Fibroblast of gingiva (primary cell): ENCODE data around the gene ARL6IP6.

Source experiments
- DNase-seq: peaks from one replicate; pipeline ENCODE4 v3.0.0-alpha.2; 2011; ENCODE audit warnings: low read depth

Gene ARL6IP6

DNA sequence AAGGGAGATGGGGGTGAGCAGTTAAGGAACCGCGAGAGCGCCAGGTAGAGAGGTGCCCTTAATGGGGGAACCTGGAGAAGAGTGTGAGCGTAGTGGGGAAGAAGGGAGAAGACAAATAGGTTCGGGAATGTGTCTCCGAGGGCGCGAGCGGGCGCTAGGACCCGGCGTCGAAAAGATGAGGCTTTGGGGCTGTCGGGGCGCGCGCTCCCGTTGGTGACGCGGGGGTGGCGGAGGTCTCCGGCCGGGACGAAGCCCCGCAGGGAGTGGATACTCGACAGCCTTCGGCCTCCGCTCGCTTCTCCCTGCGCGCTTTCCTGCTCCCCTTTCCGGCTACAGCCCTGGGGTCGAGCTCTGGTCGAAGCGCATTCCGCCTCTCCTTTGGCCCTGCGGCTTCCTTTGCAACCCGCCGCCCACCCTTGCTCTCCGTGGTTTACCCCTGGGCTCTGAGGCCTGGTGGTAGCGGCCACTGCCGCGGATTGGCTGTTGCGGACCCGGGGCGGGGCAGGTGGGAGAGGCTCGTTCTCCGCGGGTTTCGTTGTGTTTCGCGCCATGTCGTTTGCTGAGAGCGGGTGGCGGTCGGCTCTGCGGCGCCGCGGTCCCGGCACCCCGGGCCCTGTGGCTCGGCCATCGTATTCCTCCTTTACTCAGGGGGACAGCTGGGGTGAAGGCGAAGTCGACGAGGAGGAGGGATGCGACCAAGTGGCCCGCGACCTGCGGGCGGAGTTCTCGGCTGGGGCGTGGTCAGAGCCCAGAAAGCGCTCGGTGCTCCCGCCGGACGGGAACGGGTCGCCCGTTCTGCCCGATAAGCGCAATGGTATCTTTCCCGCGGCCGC, at the start of gene ARL6IP6:
Gene ARL6IP6 (plus strand): TSS at position 545 of the 833 bp plus-strand sequence. CDS start 5 bp downstream, at position 550.
- DNase-seq: peak; percentile 85

GRCh38 chr2:152674334-152674733, 44.1 kb upstream of the ARL6IP6 start:
- DNase-seq: no peak

DNA sequence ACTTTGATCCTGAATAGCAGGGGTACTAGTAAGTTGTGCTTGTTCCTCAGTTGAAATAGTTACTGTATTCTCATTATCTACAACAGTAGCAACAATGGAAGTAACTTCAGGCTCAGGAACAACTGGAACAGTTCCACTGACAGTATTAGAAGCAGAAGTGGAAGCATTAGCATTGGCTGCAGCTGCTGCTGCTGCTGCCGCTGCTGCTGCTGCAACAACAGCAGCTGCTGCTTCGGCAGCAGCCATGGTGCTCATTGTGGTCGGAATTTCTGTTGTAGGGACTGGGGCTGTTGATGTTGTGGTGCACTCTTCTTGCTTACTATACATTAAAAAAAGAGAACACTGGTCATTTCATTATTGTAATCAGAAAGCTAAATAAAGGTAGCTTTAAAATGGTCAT, 42.0 kb upstream of the ARL6IP6 start:
- DNase-seq: no peak

GRCh38 chr2:152678808-152679207, 39.6 kb upstream of the ARL6IP6 start:
- no peak for DNase-seq

DNA sequence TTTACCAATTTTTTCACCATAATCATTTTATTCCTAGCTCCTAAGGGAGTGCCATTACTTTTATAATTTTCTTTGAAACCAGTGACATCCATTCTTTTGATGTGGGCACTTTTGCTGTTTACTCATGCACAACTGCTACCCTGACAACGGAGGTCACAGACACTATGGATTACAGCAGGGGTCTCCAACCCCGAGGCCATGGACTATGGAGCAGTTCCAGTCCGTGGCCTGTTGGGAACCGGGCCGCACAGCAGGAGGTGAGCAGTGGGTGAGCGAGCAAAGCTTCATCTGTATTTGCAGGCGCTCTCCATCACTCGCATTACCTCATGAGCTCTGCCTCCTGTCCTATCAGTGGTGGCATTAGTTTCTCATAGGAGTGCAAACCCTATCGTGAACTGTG, 35.8 kb upstream of the ARL6IP6 start:
- DNase-seq: no peak

GRCh38 chr2:152683400-152683799, 35.0 kb upstream of the ARL6IP6 start:
- no peak for DNase-seq

DNA sequence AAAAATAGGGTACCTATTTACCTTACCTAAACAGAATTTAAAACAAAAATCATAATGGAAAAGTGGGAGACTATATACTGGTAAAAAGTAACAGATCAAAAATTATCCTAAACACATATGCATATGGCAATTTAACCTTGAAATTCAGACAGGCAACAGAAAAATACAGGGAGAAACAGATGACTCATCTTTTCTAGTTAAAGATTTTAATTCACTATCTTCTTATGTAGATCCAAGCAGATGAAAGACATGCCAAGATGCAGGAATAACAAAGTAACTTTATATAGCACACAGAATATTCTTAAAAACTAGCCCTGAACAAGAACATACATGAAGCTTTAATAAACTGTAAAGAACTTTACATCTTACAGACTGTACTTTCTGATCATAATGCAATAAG, 32.1 kb upstream of the ARL6IP6 start:
- DNase-seq: no peak

DNA sequence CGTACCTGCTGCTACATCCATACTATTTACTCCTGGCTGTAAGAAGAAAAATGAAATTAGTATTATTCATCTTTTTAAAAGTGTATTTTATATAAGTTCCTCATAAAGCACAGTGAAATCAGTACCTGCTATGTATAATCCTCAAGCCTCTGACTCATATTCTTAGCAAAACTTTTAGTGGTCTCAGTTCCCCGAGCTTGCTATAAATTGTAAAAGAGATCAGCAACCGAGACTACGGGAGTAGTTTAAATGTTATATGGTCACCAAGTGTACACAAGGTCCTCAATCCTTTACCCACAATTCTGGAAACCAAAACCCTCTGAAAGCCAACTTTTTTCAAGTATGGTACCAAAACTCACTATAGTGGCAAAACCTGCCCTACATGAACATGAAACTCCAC, 25.4 kb upstream of the ARL6IP6 start:
- DNase-seq: no peak

DNA sequence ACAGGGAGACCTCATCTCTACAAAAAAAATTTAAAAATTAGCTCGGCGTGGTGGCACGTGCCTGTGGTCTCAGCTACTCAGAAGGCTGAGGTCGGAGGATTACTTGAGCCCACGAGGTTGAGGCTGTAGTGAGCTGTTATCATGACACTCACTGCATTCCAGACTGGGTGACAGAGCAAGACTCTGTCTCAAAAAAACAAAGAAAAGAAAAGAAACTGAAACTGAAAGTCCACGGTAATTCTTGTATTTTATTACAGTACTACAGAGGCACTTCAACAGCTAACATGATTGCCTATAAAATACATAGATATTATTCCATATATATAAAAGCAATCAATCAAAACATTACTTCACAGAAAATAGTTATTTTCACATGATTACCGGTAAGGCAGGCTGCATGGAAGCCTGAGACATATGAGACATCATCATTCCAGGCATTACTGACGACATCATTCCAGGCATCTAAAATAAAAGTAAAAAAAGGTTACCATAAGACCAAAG, 24.2 kb upstream of the ARL6IP6 start:
- peak; percentile 18 for DNase-seq

DNA sequence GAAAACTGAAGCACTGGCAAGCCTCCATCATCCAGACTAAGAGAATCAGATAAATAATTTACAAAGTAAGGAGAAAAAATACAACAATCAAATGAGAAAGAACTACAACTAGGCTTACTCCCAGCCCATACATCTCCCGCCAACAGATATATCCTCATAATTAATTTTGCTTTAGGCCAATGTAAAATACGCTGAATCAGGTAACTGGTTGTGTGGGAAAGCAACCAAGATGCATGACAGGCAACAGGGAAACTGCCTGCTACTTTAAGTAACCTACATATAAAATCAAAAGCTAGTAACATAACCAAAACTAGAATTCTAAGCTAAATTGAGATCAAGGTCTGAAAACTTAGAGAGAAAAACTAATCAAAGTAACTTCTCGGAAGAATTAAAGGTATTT, 22.7 kb upstream of the ARL6IP6 start:
- DNase-seq: no peak

DNA sequence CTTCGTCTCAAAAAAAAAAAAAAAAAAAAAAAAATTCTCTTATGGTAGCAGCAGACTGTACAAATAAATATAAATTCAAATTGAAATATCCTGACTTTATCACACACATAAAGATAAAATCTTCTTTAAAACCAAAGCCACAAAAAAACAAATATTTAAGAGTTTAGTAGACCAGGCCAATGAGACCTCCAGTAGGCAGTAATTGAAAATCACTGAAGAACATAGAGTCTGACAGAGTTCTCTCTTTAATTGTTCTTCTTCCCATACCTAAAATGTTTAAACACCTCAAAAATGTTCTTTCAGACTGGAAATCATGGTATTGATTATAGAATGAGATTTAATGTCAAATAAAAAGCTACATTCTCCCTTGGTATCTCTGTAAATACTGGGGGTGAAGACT, 21.9 kb upstream of the ARL6IP6 start:
- no peak for DNase-seq

GRCh38 chr2:152701198-152701597, 17.2 kb upstream of the ARL6IP6 start:
- no peak for DNase-seq

DNA sequence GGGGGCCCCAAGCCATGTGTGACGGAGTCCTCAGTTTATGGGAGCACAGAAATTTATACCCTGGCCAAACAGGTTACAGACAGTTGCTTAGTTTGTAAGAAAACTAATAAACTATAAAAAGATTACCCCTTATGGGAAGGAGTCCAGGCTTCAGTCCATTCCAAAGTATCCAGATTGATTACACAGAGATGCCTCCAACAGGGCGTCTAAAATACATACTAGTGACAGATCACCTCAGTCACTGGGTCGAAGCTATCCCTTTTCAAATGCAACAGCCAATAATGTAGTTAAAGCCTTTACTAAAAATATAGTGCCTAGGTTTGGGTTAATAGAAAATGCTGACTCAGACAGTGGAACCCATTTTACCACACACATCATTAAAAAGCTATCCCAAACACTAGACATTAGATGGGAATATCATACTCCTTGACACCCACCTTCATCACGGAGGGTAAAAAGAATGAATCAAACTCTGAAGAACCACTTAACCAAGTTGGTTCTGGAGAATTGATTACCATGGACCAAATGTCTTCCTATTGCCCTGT, 11.9 kb upstream of the ARL6IP6 start:
- DNase-seq: no peak

GRCh38 chr2:152708742-152709141, 9.7 kb upstream of the ARL6IP6 start:
- DNase-seq: no peak

- no peak for DNase-seq
These were observed 7.7 kb upstream of the ARL6IP6 start for GRCh38 chr2:152710713-152711112.

DNA sequence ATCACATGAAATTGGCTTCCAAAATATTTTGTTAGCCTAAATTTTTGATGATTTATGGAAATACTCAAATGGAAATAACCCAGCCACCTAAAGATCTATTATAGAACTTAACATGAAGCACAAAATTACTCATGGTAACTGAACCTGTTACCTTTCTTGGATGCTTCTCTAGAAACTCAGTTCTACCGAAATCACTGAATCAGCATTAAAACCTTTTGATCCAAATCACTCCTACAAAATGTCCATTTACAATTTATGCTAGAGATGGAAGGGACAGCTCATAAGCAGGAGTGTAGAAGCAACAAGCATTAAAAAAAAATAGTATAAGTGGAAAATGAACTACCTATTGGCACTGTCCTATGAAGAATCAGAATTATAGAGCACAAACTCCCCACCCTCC, 3.3 kb upstream of the ARL6IP6 start:
- DNase-seq: no peak

DNA sequence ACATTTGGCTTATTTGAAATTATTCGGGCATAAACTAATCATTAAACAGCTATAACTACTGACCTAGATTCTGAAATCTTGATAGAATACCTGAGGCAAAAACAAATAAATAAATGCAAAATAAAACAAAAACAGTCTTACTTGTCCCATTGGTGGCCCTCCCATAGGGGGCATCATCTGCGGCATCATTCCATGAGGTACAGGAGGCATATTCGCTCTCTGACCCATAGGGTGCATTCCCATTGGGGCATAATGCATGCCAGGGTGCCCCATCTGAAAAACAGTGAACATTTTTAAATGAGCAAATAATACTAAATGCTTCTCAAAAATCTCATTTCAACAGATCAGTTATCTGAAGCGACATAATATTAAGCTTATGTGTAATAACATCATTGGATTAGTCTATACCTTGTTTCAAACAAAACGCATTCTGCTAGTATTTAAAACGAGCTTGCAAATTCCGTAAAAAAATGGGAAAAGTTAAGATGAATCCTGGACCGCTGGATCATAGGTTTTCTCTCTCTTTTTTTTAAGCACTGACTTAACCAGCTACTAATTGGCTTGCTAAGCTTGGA, 2.5 kb upstream of the ARL6IP6 start:
- DNase-seq: no peak

DNA sequence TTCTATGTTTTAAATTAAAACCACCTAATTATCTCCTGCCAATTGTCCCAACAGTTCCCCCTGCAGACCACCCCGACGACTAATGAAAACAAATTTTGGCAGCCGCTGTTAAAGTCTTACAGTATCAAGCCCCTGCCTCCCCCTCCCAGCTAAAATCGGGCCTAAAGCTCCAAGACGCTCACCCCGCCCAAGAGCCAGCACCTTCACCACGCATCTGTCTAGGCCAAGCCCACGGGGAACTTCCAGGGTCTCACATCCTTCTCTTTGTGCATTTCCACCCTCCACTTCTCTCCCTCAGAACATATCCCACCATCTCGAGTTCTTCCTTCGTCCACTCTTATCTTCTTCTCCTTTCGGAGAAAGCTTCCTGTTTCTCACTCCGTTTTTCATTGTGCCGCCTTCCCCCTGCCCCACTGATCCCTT, 1.6 kb upstream of the ARL6IP6 start:
- DNase-seq: no peak

DNA sequence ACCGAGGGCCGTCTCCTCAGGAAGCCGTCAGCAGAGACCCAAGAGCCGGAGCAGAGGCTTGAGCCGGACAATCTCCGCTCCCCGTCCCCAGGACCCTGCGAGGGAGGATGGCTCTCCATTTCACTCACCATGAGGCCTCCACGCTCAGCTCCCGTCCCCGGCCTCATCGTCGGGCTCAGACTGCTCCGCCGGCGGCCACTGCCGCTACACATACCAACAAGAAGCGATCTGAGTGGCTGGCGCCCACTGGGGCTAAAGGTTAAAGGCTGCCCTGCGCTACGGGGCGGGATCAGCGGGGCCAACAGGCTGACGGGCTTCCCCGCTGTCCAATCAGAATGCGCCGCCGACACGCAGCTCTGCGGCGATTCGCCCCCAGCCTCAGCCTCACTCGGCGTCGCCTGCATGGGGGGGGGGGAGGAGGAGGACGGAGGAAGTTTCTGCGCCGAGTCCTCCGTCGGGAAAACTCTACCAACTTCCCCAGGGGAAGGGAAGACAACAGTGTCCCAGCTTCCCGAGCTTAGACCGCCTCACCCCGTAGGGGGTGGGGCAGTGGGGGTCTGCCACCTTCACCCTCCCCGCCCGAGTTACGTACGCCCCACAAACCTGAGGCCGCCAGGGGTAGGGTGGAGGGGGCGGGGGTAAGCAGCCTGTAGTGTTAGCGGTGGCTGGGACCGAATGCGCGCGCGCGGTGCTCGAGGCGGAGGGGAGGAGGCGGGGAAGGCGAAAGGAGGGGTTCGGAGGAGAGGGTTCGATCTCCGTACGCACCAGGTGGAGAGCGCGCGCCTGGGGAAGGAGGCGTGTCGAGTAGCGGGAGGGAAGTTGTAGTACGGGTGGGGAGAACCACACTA, 968 bp upstream of the ARL6IP6 start, which contains the start of gene PRPF40A:
Gene PRPF40A (minus strand): TSS at position 234 of the 848 bp plus-strand sequence. CDS start 22 bp downstream, at position 212.
- peak; percentile 98 for DNase-seq

DNA sequence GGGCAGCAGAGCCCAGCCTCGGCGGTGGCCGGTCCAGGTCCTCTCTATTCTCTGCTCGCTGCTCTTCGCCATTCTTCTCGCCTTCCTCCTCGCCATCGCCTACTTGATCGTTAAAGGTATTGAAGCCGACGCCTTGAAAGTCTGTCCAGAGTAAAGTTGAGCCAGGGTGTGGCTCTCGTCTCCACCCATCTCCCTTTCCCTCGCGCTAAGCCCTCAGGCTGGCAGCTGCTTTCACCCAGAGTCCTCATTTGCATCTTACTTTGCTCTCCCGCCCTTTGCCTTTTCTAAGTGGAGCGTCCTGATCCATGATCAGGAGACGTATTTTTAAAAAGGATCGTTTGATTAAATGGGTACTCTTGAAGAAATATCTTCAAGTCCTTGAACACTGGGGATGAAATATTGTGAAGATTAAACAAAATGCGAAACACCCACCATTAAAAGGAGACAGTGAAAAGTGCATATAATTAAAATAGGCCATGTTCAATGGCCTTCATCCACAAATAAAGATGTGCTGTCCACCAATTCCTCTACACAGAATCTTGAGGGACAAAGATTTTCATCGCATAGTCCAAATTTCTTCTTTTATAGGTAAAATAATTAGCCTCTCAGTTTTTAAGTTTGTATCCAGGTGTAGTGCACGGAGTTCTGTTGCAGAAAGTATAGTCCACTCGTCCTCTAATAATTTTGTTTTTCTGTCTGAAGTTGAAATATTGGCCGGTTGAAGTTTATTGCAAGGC, 657 bp downstream of the ARL6IP6 start:
- peak; percentile 5 for DNase-seq

DNA sequence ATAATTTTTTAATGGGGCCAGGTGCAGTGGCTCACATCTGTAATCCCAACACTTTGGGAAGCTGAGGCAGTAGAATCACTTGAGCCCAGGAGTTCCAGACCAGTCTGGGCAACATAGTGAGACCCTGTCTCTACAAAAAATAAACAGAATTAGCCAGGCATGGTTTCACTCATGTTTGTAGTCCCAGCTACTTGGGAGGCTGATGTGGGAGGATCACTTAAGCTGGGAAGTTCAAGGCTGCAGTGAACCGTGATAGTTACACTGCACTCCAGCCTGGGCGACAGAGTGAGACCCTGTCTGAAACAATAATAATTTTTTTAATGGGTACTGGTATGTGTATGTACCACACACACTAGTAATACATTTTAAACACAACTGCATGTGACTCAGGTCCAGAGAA, 2.4 kb downstream of the ARL6IP6 start:
- no peak for DNase-seq
